Measurements from ENCODE around the gene NUDT9.

The NUDT9 gene

DNA sequence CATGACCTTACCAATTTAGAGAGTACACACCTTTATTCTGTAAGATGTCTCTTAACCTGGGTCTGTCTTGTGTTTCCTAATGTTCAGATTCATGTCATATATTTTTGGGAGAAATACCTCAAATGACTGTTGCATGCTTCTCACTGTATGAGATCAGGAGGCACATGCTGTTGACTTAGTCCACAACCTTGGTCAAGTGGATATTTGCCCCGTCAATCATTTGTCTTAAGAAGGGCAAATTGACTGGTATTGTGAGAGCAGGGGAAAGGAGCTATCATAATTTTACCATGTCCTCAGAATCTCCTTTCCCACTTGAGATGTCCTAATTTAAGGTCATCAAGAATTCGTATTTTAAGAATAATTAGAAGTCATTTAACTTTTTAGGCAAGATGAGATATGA is 11.0 kb downstream of the NUDT9 start:
- no peak overlapping the region for H3K4ac ChIP-seq (ENCODE audit: low read length)
- no peaks in the 10 kb centered on the region for H3K9me3 ChIP-seq (replicated peaks in 1 of 2; ENCODE audit: control insufficient read depth in 2 of 2, insufficient read depth in 1 of 2, low read depth in 1 of 2, low read length in 2 of 2)
- H3K79me1 ChIP-seq (ENCODE audit: low read depth, low read length), result no peaks in the 10 kb centered on the region
- H3K36me3 ChIP-seq (replicated peaks in 1 of 2; ENCODE audit: control insufficient read depth in 2 of 2, insufficient read depth in 2 of 2, low read length in 2 of 2), result peaks cover 0 to 32% of the 10 kb centered on the region in 2 donors
- H3K27me3 ChIP-seq (ENCODE audit: control insufficient read depth in 3 of 3, insufficient read depth in 3 of 3, low read depth in 1 of 3, low read length in 3 of 3), result no peaks in the 10 kb centered on the region
- H2BK12ac ChIP-seq (ENCODE audit: low read length), result no peak overlapping the region
- H3K23ac ChIP-seq (ENCODE audit: low read depth, low read length, poor library complexity), result no peak overlapping the region
- no peak overlapping the region for H3K14ac ChIP-seq (ENCODE audit: low read length)
- H4K8ac ChIP-seq (ENCODE audit: low read depth, low read length), result no peak overlapping the region
- no peak overlapping the region for H2BK5ac ChIP-seq (ENCODE audit: low read length)
- no peaks in the 10 kb centered on the region for H3K4me1 ChIP-seq (ENCODE audit: control insufficient read depth in 2 of 2, insufficient read depth in 1 of 2, low read depth in 1 of 2, low read length in 2 of 2)
- H2AFZ ChIP-seq (ENCODE audit: low read length), result no peak overlapping the region
- no CpG with 5 or more reads among the region's 2 CpGs for WGBS, 2 donors (ENCODE audit: extremely low coverage in 2 of 2, insufficient read length in 2 of 2, insufficient replicate concordance in 1 of 2)
- H2BK15ac ChIP-seq (ENCODE audit: low read length), result no peak overlapping the region
- H2BK120ac ChIP-seq (ENCODE audit: low read depth, low read length), result no peak overlapping the region
- H3K27ac ChIP-seq (replicated peaks; ENCODE audit: low read length), result no peak overlapping the region
- no peak for DNase-seq (ENCODE audit: low spot score)
- no peak overlapping the region for H3K18ac ChIP-seq (ENCODE audit: low read length)
- no peak overlapping the region for H2AK5ac ChIP-seq (ENCODE audit: low read depth, low read length)
- no peak overlapping the region for H4K91ac ChIP-seq (ENCODE audit: low read depth, low read length, poor library complexity)
- no peak overlapping the region for H3K9ac ChIP-seq (ENCODE audit: low read depth, low read length, poor library complexity)
- no peak overlapping the region for H3K4me2 ChIP-seq (ENCODE audit: insufficient read depth, low read length, poor library complexity, severe bottlenecking)
- no peak overlapping the region for H3K4me3 ChIP-seq (ENCODE audit: low read length in 2 of 2)

DNA sequence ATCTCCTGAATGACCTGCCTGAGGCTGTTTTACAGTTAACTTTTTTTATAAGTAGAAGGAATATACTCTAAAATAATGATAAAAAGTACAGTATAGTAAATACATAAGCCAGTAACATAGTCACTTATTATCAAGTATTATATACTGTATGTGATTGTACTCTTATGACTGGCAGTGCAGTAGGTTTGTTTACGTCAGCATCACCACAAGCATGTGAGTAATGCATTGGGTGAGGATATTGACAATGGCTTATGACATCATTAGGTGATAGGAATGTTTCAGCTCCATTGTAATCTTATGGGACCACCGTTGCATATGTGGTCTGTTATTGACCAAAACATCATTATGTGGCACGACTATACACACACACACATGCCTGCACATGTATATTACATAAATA is 20.5 kb downstream of the NUDT9 start:
- H3K27ac ChIP-seq (replicated peaks; ENCODE audit: low read length), result no peak overlapping the region
- no peak overlapping the region for H3K23ac ChIP-seq (ENCODE audit: low read depth, low read length, poor library complexity)
- no peak overlapping the region for H3K4ac ChIP-seq (ENCODE audit: low read length)
- H3K9ac ChIP-seq (ENCODE audit: low read depth, low read length, poor library complexity), result no peak overlapping the region
- DNase-seq (ENCODE audit: low spot score), result no peak
- no peak overlapping the region for H4K91ac ChIP-seq (ENCODE audit: low read depth, low read length, poor library complexity)
- no peak overlapping the region for H3K4me2 ChIP-seq (ENCODE audit: insufficient read depth, low read length, poor library complexity, severe bottlenecking)
- no peak overlapping the region for H2BK5ac ChIP-seq (ENCODE audit: low read length)
- no peak overlapping the region for H2AFZ ChIP-seq (ENCODE audit: low read length)
- H3K4me1 ChIP-seq (ENCODE audit: control insufficient read depth in 2 of 2, insufficient read depth in 1 of 2, low read depth in 1 of 2, low read length in 2 of 2), result no peaks in the 10 kb centered on the region
- peaks cover 3 to 83% of the 10 kb centered on the region in 2 donors for H3K36me3 ChIP-seq (replicated peaks in 1 of 2; ENCODE audit: control insufficient read depth in 2 of 2, insufficient read depth in 2 of 2, low read length in 2 of 2)
- H3K4me3 ChIP-seq (ENCODE audit: low read length in 2 of 2), result no peak overlapping the region
- no peak overlapping the region for H3K18ac ChIP-seq (ENCODE audit: low read length)
- H2AK5ac ChIP-seq (ENCODE audit: low read depth, low read length), result no peak overlapping the region
- H3K27me3 ChIP-seq (ENCODE audit: control insufficient read depth in 3 of 3, insufficient read depth in 3 of 3, low read depth in 1 of 3, low read length in 3 of 3), result no peaks in the 10 kb centered on the region
- H3K79me1 ChIP-seq (ENCODE audit: low read depth, low read length), result no peaks in the 10 kb centered on the region
- H4K8ac ChIP-seq (ENCODE audit: low read depth, low read length), result no peak overlapping the region
- H2BK120ac ChIP-seq (ENCODE audit: low read depth, low read length), result no peak overlapping the region
- no peaks in the 10 kb centered on the region for H3K9me3 ChIP-seq (replicated peaks in 1 of 2; ENCODE audit: control insufficient read depth in 2 of 2, insufficient read depth in 1 of 2, low read depth in 1 of 2, low read length in 2 of 2)
- no CpG with 5 or more reads among the region's 3 CpGs for WGBS, 2 donors (ENCODE audit: extremely low coverage in 2 of 2, insufficient read length in 2 of 2, insufficient replicate concordance in 1 of 2)
- no peak overlapping the region for H2BK15ac ChIP-seq (ENCODE audit: low read length)
- no peak overlapping the region for H3K14ac ChIP-seq (ENCODE audit: low read length)
- no peak overlapping the region for H2BK12ac ChIP-seq (ENCODE audit: low read length)

DNA sequence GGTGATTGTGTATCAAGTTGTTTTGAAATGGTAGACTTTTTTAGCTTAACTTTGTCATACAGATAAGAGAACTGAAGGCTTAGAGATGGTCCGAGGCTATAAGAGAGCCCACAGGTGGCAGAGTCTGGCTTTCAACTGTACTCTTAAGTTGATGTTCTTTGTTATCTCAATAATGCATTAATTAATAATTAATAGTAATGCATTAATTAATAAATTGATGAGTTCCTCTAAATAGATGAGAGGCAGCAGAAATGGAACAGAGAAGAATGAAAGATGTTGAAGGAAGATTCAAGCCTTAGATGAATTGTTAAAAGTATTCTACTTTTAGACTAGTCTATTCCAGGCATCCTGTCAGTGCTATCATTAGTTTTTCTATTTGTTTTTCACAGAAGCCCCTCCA is 22.4 kb downstream of the NUDT9 start:
- Histone ChIP-seq H3K4me2 (ENCODE audit: insufficient read depth, low read length, poor library complexity, severe bottlenecking) (no peak overlapping the region), H3K27me3 (ENCODE audit: control insufficient read depth in 3 of 3, insufficient read depth in 3 of 3, low read depth in 1 of 3, low read length in 3 of 3) (no peaks in the 10 kb centered on the region), H3K36me3 (replicated peaks in 1 of 2; ENCODE audit: control insufficient read depth in 2 of 2, insufficient read depth in 2 of 2, low read length in 2 of 2) (peaks cover 3 to 77% of the 10 kb centered on the region in 2 donors), H3K9me3 (replicated peaks in 1 of 2; ENCODE audit: control insufficient read depth in 2 of 2, insufficient read depth in 1 of 2, low read depth in 1 of 2, low read length in 2 of 2) (no peaks in the 10 kb centered on the region), H3K14ac (ENCODE audit: low read length) (no peak overlapping the region), H3K18ac (ENCODE audit: low read length) (no peak overlapping the region), H2BK5ac (ENCODE audit: low read length) (no peak overlapping the region), H3K79me1 (ENCODE audit: low read depth, low read length) (no peaks in the 10 kb centered on the region), H3K27ac (replicated peaks; ENCODE audit: low read length) (no peak overlapping the region), H2BK12ac (ENCODE audit: low read length) (no peak overlapping the region), H3K4me3 (ENCODE audit: low read length in 2 of 2) (no peak overlapping the region), H2BK15ac (ENCODE audit: low read length) (no peak overlapping the region), H3K4ac (ENCODE audit: low read length) (no peak overlapping the region), H3K9ac (ENCODE audit: low read depth, low read length, poor library complexity) (no peak overlapping the region), H3K23ac (ENCODE audit: low read depth, low read length, poor library complexity) (no peak overlapping the region), H4K8ac (ENCODE audit: low read depth, low read length) (no peak overlapping the region), H2BK120ac (ENCODE audit: low read depth, low read length) (no peak overlapping the region), H2AK5ac (ENCODE audit: low read depth, low read length) (no peak overlapping the region), H2AFZ (ENCODE audit: low read length) (no peak overlapping the region), H3K4me1 (ENCODE audit: control insufficient read depth in 2 of 2, insufficient read depth in 1 of 2, low read depth in 1 of 2, low read length in 2 of 2) (no peaks in the 10 kb centered on the region), H4K91ac (ENCODE audit: low read depth, low read length, poor library complexity) (no peak overlapping the region)
- WGBS, 2 donors (ENCODE audit: extremely low coverage in 2 of 2, insufficient read length in 2 of 2, insufficient replicate concordance in 1 of 2), result no CpG with 5 or more reads among the region's 1 CpG
- DNase-seq (ENCODE audit: low spot score), result no peak

DNA sequence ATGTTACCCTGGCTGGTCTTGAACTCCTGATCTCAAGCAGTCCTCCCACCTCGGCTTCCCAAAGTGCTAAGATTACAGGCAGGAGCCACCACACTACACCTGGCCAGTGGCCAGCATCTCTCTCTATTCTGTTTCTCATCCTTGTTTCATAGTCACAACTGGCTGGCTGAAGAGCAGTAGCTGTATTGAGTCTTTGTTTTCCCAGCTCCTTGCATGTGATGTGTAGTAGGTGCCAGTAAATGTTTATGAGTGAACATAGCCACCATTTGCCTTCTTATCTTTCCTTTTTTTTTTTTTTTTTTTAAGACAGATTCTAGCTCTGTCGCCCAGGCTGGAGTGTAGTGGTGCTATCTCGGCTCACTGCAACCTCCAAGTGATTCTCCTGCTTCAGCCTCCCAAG is 23.6 kb downstream of the NUDT9 start:
- no CpG with 5 or more reads among the region's 3 CpGs for WGBS, 2 donors (ENCODE audit: extremely low coverage in 2 of 2, insufficient read length in 2 of 2, insufficient replicate concordance in 1 of 2)
- no peak overlapping the region for H3K23ac ChIP-seq (ENCODE audit: low read depth, low read length, poor library complexity)
- no peaks in the 10 kb centered on the region for H3K9me3 ChIP-seq (replicated peaks in 1 of 2; ENCODE audit: control insufficient read depth in 2 of 2, insufficient read depth in 1 of 2, low read depth in 1 of 2, low read length in 2 of 2)
- no peak overlapping the region for H3K18ac ChIP-seq (ENCODE audit: low read length)
- peaks cover 3 to 80% of the 10 kb centered on the region in 2 donors for H3K36me3 ChIP-seq (replicated peaks in 1 of 2; ENCODE audit: control insufficient read depth in 2 of 2, insufficient read depth in 2 of 2, low read length in 2 of 2)
- H4K8ac ChIP-seq (ENCODE audit: low read depth, low read length), result no peak overlapping the region
- H3K4me3 ChIP-seq (ENCODE audit: low read length in 2 of 2), result no peak overlapping the region
- no peak overlapping the region for H2BK12ac ChIP-seq (ENCODE audit: low read length)
- H2BK15ac ChIP-seq (ENCODE audit: low read length), result no peak overlapping the region
- no peak overlapping the region for H4K91ac ChIP-seq (ENCODE audit: low read depth, low read length, poor library complexity)
- peaks cover 0 to under 1% of the 10 kb centered on the region in 2 donors for H3K4me1 ChIP-seq (ENCODE audit: control insufficient read depth in 2 of 2, insufficient read depth in 1 of 2, low read depth in 1 of 2, low read length in 2 of 2)
- H3K4ac ChIP-seq (ENCODE audit: low read length), result no peak overlapping the region
- no peak overlapping the region for H3K4me2 ChIP-seq (ENCODE audit: insufficient read depth, low read length, poor library complexity, severe bottlenecking)
- H2BK120ac ChIP-seq (ENCODE audit: low read depth, low read length), result no peak overlapping the region
- H3K27ac ChIP-seq (replicated peaks; ENCODE audit: low read length), result no peak overlapping the region
- no peak overlapping the region for H3K9ac ChIP-seq (ENCODE audit: low read depth, low read length, poor library complexity)
- no peak overlapping the region for H2AK5ac ChIP-seq (ENCODE audit: low read depth, low read length)
- no peaks in the 10 kb centered on the region for H3K79me1 ChIP-seq (ENCODE audit: low read depth, low read length)
- no peak for DNase-seq (ENCODE audit: low spot score)
- no peak overlapping the region for H2AFZ ChIP-seq (ENCODE audit: low read length)
- H3K27me3 ChIP-seq (ENCODE audit: control insufficient read depth in 3 of 3, insufficient read depth in 3 of 3, low read depth in 1 of 3, low read length in 3 of 3), result no peaks in the 10 kb centered on the region
- H3K14ac ChIP-seq (ENCODE audit: low read length), result no peak overlapping the region
- no peak overlapping the region for H2BK5ac ChIP-seq (ENCODE audit: low read length)
